ENCODE measurements around the gene FKBP1B.

- TF ChIP-seq POLR2AphosphoS5 (IDR thresholded peaks at IDR 0.05; ENCODE audit: borderline replicate concordance, low read depth, low read length) (no peak), EZH2 (IDR thresholded peaks at IDR 0.05) (no peak), FOXP2 (optimal IDR thresholded peaks at IDR 0.05; ENCODE audit: control extremely low read depth, extremely low read length, insufficient read depth) (no peak)
Observed at GRCh38 chr2:24106786-24107185, 57.2 kb downstream of the FKBP1B start.
